ENCODE measurements around the gene LSR. TPM values are rescaled to one million over a fixed set of nuclear protein-coding genes. Genes with fewer than 3 reads are reported as not detected.

The LSR gene
- total RNA-seq, 2 donors from 2014 or later: 252 TPM

DNA sequence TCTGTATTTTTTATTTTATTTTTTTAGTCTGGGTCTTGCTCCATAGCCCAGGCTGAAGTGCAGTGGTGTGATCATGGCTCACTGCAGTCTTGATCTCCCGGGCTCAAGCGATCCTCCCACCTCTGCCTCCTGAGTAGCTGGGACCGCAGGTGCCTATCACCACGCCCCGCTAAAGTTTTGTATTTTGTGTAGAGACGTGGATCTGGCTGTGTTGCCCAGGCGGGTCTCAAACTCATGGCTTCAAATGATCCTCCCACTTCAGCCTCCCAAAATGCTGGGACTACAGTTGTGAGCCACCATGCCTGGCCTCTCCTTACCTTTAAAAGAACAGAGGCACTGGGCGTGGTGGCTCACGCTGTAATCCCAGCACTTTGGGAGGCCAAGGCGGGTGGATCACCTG, 38.9 kb downstream of the LSR start:
- H3K27me3 ChIP-seq: no peaks in the 10 kb centered on the region
- no peak overlapping the region for H3K27ac ChIP-seq
- no peak for DNase-seq
- intact Hi-C loops (cut with DNase I): no loop called here
- TF ChIP-seq, protein P1, sequence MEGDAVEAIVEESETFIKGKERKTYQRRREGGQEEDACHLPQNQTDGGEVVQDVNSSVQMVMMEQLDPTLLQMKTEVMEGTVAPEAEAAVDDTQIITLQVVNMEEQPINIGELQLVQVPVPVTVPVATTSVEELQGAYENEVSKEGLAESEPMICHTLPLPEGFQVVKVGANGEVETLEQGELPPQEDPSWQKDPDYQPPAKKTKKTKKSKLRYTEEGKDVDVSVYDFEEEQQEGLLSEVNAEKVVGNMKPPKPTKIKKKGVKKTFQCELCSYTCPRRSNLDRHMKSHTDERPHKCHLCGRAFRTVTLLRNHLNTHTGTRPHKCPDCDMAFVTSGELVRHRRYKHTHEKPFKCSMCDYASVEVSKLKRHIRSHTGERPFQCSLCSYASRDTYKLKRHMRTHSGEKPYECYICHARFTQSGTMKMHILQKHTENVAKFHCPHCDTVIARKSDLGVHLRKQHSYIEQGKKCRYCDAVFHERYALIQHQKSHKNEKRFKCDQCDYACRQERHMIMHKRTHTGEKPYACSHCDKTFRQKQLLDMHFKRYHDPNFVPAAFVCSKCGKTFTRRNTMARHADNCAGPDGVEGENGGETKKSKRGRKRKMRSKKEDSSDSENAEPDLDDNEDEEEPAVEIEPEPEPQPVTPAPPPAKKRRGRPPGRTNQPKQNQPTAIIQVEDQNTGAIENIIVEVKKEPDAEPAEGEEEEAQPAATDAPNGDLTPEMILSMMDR (IDR thresholded peaks at IDR 0.05): no peak
- no peak overlapping the region for H3K9ac ChIP-seq (ENCODE audit: low read depth in 2 of 2, low read length in 2 of 2)
- no peaks in the 10 kb centered on the region for H3K36me3 ChIP-seq
- H3K4me3 ChIP-seq: no peak overlapping the region
- H3K4me1 ChIP-seq: no peaks in the 10 kb centered on the region
- no peaks in the 10 kb centered on the region for H3K9me3 ChIP-seq

DNA sequence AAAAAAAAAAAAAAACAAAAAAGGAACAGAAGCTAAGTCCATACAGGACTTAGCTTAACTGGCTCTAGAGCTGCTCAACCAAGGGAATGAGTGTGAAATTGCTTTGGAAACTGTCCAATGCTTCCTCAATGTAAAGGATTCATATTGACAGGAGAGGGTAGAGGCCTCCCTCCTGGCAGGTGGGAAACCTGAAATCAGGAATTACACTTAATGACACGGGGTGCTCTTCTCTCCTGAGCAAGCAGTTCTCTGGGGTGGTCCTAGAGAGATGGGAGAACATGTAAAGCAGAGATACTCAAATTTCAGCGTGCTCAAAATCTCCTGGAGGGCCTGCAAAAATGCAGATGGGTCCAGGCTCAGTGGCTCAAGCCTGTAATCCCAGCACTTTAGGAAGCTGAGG, 39.5 kb downstream of the LSR start:
- H3K9me3 ChIP-seq: no peaks in the 10 kb centered on the region
- H3K4me3 ChIP-seq: no peak overlapping the region
- H3K4me1 ChIP-seq: no peaks in the 10 kb centered on the region
- intact Hi-C loops (cut with DNase I): no loop called here
- no peaks in the 10 kb centered on the region for H3K36me3 ChIP-seq
- H3K9ac ChIP-seq (ENCODE audit: low read depth in 2 of 2, low read length in 2 of 2): no peak overlapping the region
- TF ChIP-seq, protein P1 (IDR thresholded peaks at IDR 0.05): no peak
- H3K27ac ChIP-seq: no peak overlapping the region
- DNase-seq: no peak
- no peaks in the 10 kb centered on the region for H3K27me3 ChIP-seq

DNA sequence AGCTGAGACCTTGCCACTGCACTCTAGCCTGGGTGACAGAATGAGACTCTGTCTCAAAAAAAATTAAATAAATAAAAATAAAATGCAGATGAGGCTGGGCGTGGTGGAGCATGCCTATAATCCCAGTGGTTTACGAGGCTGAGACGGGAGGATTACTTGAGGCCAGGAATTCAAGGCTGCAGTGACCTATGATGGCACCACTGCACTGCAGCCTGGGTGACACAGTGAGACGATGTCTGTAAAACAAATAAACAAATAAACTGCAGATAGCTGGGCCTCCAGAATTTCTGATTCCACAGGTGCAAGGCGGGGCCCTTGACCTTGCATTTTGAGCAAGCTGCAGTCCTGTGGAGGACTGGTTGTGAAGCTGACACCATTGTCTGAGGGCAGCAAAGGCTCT, 40.1 kb downstream of the LSR start:
- Histone ChIP-seq H3K4me3 (no peak overlapping the region), H3K27me3 (no peaks in the 10 kb centered on the region), H3K36me3 (no peaks in the 10 kb centered on the region), H3K27ac (no peak overlapping the region), H3K9ac (ENCODE audit: low read depth in 2 of 2, low read length in 2 of 2) (no peak overlapping the region), H3K9me3 (no peaks in the 10 kb centered on the region), H3K4me1 (no peaks in the 10 kb centered on the region)
- TF ChIP-seq, protein P1 (IDR thresholded peaks at IDR 0.05): no peak
- intact Hi-C loops (cut with DNase I): no loop called here
- DNase-seq: no peak

DNA sequence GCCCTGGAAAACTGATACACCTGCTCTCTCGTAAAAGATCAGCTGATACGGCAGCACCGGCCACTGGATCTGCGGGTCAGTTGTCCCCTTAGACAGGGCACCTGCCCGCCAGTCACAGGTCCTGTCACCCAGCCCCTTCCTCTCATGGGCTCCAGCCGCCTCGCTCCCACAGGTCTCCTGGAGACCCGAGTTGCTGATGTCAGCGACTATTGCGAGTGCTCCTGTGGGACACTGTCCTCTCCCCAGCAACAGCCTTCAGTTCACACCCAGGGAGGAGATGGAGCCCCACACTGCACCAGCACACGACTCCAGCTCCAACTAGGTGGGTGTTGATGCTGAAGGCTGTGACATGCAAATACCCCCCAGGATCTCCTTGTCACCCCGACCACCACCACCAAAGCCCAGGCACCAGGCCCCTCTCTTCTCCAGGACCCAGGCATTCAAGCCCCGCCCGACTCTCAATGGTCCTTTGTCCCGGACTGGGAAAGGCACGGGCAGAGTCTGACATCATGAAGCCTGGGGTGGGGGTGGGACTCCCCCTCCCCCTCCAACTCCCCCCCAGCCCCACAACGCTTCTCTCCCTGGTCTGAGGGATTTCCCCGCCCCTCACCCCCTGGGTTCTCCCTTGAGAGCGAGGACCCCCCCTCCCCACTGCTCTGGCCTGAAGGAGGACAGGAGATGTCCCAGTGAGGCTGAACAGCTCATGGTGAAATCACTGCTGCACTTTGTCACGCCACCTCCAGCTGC, 41.8 kb downstream of the LSR start:
- Histone ChIP-seq H3K9me3 (no peaks in the 10 kb centered on the region), H3K4me1 (no peaks in the 10 kb centered on the region), H3K9ac (ENCODE audit: low read depth in 2 of 2, low read length in 2 of 2) (no peak overlapping the region), H3K4me3 (no peak overlapping the region), H3K27me3 (no peaks in the 10 kb centered on the region), H3K36me3 (no peaks in the 10 kb centered on the region), H3K27ac (no peak overlapping the region)
- intact Hi-C loops (cut with DNase I): no loop called here
- TF ChIP-seq, protein P1 (IDR thresholded peaks at IDR 0.05): no peak
- no peak for DNase-seq

DNA sequence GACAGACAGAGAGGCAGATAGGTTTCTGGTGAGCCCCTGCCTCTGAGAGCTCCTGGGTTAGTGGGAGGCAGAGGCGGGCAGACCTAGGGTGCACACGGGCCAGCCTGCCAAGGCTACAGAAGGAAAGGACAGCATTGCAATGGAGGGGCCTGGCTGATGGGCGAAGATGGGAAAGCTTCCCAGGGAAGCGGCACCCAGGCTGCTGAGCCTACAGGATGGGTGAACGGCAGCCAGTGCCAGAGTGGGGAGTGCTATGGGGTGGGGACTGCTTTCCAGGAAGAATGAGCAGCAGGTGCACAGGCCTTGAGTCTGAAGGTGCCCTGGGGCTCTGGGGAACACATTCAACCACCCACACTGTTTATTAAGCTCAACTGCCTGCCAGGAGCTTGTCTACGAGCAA, 42.5 kb downstream of the LSR start:
- Histone ChIP-seq H3K27ac (no peak overlapping the region), H3K36me3 (no peaks in the 10 kb centered on the region), H3K27me3 (no peaks in the 10 kb centered on the region), H3K9me3 (no peaks in the 10 kb centered on the region), H3K9ac (ENCODE audit: low read depth in 2 of 2, low read length in 2 of 2) (no peak overlapping the region), H3K4me3 (no peak overlapping the region), H3K4me1 (no peaks in the 10 kb centered on the region)
- intact Hi-C loops (cut with DNase I): no loop called here
- DNase-seq: no peak
- TF ChIP-seq, protein P1 (IDR thresholded peaks at IDR 0.05): no peak

All from colonic mucosa (tissue), 4 donors.